Kidney (tissue), 14 donors: ENCODE results near the gene PAEP. TPM values are rescaled to one million over a fixed set of nuclear protein-coding genes. Genes with fewer than 3 reads are reported as not detected.

ENCODE experiments used
- DNase-seq, 5 donors: peaks; one replicate each; pipeline ENCODE4 v3.0.0-alpha.2; 2013 to 2020
- FAIRE-seq: peaks from 2 replicates; lab custom pipeline; 2012; peaks lifted over from hg19 to GRCh38; lab: Jason Lieb, UNC
- H3K27ac ChIP-seq, 2 donors: one replicate each; pipeline ENCODE4 v1.7.0; 2013; ENCODE audit warnings: low read depth in 2 of 2, low read length in 2 of 2, inconsistent platforms in 1 of 2
- H3K27me3 ChIP-seq: one replicate; pipeline ENCODE4 v1.7.1; 2013; ENCODE audit warnings: low read length, inconsistent platforms; ENCODE audit not compliant: control insufficient read depth, insufficient read depth
- H3K36me3 ChIP-seq, 3 donors: one replicate each; pipeline versions ENCODE4 v1.7.0 to v1.7.1; 2013; ENCODE audit warnings: low read length in 3 of 3, control low read depth in 1 of 3, inconsistent platforms in 1 of 3; ENCODE audit not compliant: insufficient read depth in 3 of 3, control insufficient read depth in 2 of 3
- H3K4me1 ChIP-seq, 3 donors: one replicate each; pipeline versions ENCODE4 v1.7.0 to v1.7.1; 2013; ENCODE audit warnings: low read length in 3 of 3, inconsistent platforms in 1 of 3, low read depth in 1 of 3; ENCODE audit not compliant: control insufficient read depth in 2 of 3, insufficient read depth in 2 of 3
- H3K4me3 ChIP-seq, 3 donors: one replicate each; pipeline versions ENCODE4 v1.7.0 to v1.8.1; 2013; ENCODE audit warnings: low read length in 3 of 3, control low read depth in 1 of 3, inconsistent platforms in 1 of 3
- H3K9ac ChIP-seq, 3 donors: one replicate each; pipeline versions ENCODE4 v1.7.0 to v1.7.1; 2013; ENCODE audit warnings: low read length in 3 of 3, control low read depth in 1 of 3, inconsistent platforms in 1 of 3
- H3K9me3 ChIP-seq, 3 donors: one replicate each; pipeline versions ENCODE4 v1.7.0 to v1.7.1; 2013; ENCODE audit warnings: low read length in 3 of 3, control low read depth in 1 of 3, inconsistent platforms in 1 of 3; ENCODE audit not compliant: control insufficient read depth in 2 of 3, insufficient read depth in 1 of 3
- intact Hi-C: fragments of 100-400 bp; cut with DNase I; formaldehyde crosslinking; loops from one replicate; pipeline ENCODE4 v1.11.1; 2022
- polyA plus RNA-seq: library from polyadenylated mRNA; stranded (reverse); fragments of 350-450 nt; fragmentation: Illumina TruSeq; extraction: RNeasy Lipid Tissue Mini Kit (QIAGEN cat#74804); gene quantifications from one replicate; pipeline ENCODE4 v1.2.3, GENCODE V29; 2014; ENCODE audit warnings: low read depth, low replicate concordance; ENCODE audit not compliant: insufficient read depth
- total RNA-seq: library from RNA; stranded (reverse); fragmentation: NEBNext Ultra II Directional; extraction: Animal tissue kit (Norgen Biotek cat#: 25700); gene quantifications from one replicate; pipeline ENCODE4 v1.2.1, GENCODE V29; 2021
- TF ChIP-seq, protein P1 (sequence below): IDR thresholded peaks from 3 replicates; pipeline ENCODE4 v1.5.1; 2012; ENCODE audit warnings: mild to moderate bottlenecking, moderate library complexity, borderline replicate concordance; ENCODE audit not compliant: insufficient read depth; ENCODE audit errors: extremely low read depth
- donor health status: control.
- donor health status: control.
- donor health status: control.
- donor health status: control.
- donor health status: control.
- donor health status: DM: yes; HTN: yes; CAD: no.
- donor health status: Normal renal cell carcinoma (clear cell type).

Gene PAEP
- total and polyA plus RNA-seq, 2 donors from 2014 or later = not detected

DNA sequence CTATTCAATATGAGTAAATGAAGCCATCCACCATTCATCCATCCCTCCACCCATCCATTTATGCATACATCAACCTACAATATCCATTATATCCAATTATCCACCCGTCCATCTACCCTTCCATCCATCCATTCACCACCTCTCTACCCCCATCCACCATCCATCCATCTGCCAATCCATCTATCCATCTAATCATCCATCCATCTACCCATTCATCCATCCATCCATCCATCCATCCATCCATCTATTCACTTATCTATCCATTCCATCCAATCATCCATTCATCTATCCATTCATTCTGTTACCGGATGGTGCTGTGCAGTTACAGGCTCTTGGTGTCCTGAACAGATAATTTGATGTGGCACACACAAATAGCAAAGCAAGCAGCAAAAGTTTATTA is 10.7 kb downstream of the PAEP start:
- H3K36me3 ChIP-seq = no peaks in the 10 kb centered on the region
- DNase-seq (no peak), FAIRE-seq (no peak)
- intact Hi-C loops = no loop called here
- no peaks in the 10 kb centered on the region for H3K4me1 ChIP-seq
- H3K4me3 ChIP-seq = no peak overlapping the region
- H3K27ac ChIP-seq = no peak overlapping the region
- no peak overlapping the region for H3K9ac ChIP-seq
- H3K27me3 ChIP-seq = no peaks in the 10 kb centered on the region
- H3K9me3 ChIP-seq = no peaks in the 10 kb centered on the region
- TF ChIP-seq, protein P1, sequence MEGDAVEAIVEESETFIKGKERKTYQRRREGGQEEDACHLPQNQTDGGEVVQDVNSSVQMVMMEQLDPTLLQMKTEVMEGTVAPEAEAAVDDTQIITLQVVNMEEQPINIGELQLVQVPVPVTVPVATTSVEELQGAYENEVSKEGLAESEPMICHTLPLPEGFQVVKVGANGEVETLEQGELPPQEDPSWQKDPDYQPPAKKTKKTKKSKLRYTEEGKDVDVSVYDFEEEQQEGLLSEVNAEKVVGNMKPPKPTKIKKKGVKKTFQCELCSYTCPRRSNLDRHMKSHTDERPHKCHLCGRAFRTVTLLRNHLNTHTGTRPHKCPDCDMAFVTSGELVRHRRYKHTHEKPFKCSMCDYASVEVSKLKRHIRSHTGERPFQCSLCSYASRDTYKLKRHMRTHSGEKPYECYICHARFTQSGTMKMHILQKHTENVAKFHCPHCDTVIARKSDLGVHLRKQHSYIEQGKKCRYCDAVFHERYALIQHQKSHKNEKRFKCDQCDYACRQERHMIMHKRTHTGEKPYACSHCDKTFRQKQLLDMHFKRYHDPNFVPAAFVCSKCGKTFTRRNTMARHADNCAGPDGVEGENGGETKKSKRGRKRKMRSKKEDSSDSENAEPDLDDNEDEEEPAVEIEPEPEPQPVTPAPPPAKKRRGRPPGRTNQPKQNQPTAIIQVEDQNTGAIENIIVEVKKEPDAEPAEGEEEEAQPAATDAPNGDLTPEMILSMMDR = no peak

DNA sequence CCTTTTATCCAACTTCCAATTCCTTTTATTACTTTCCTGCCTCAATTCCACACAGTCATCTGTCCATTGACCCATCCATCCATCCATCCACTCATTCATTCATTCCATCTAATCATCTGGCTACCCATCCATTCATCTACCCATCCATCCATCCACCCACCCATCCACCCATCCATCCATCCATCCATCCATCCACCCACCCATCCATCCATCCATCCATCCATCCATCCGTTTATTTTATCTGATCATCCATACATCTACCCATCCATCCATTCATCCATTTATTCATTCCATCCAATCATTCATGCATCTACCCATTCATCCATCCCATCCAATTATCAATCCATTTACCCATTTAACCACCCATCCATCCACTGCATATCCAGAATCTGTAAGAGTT is 11.6 kb downstream of the PAEP start:
- Histone ChIP-seq H3K36me3 (no peaks in the 10 kb centered on the region), H3K27ac (no peak overlapping the region), H3K9ac (no peak overlapping the region), H3K4me3 (no peak overlapping the region), H3K27me3 (no peaks in the 10 kb centered on the region), H3K4me1 (no peaks in the 10 kb centered on the region), H3K9me3 (no peaks in the 10 kb centered on the region)
- no peak for DNase-seq
- no peak for FAIRE-seq
- intact Hi-C loops = no loop called here
- TF ChIP-seq, protein P1 = no peak

DNA sequence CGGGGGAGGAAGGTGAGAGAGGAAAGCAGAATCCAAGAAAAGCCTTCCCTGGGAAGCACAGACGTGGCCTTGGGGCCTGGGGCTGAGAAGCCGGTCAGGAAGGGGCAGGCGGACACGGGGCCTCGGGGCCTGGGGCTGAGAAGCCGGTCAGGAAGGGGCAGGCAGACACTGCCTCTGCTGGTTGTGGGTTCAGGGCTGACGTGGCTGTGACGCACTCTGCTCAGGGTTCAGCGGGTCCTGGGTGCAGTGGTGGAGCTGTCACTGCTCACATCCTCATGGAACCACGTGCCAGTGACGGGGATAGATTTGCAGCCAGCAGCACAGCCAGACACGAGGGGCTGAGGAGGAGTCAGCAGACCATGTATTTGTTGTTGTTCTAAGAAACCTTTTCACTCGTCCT is 12.8 kb downstream of the PAEP start:
- FAIRE-seq = no peak
- H3K36me3 ChIP-seq = no peaks in the 10 kb centered on the region
- DNase-seq = no peak

More for the DNA sequence above, 12.8 kb downstream of the PAEP start:
- TF ChIP-seq, protein P1 = no peak
- intact Hi-C loops = no loop called here
- H3K9me3 ChIP-seq = no peaks in the 10 kb centered on the region
- no peak overlapping the region for H3K27ac ChIP-seq
- no peak overlapping the region for H3K4me3 ChIP-seq
- H3K4me1 ChIP-seq = no peaks in the 10 kb centered on the region
- no peak overlapping the region for H3K9ac ChIP-seq
- H3K27me3 ChIP-seq = no peaks in the 10 kb centered on the region
